Mesodermal cell (in vitro differentiated cells): ENCODE data around the gene CFH. TPM values are rescaled to one million over a fixed set of nuclear protein-coding genes. Genes with fewer than 3 reads are reported as not detected.

Experiments
- H3K27ac ChIP-seq: 2 replicates; pipeline ENCODE4 v1.7.0; 2013; ENCODE audit warnings: mild to moderate bottlenecking, low read depth, low read length, moderate library complexity; ENCODE audit not compliant: severe bottlenecking
- H3K36me3 ChIP-seq: 2 replicates; pipeline ENCODE4 v1.7.1; 2013; ENCODE audit warnings: mild to moderate bottlenecking, low read length, moderate library complexity; ENCODE audit not compliant: control insufficient read depth, insufficient read depth
- H3K4me1 ChIP-seq: one replicate; pipeline ENCODE4 v1.7.1; 2013; ENCODE audit warnings: mild to moderate bottlenecking, low read length; ENCODE audit not compliant: insufficient read depth, control insufficient read depth, poor library complexity, severe bottlenecking
- H3K4me3 ChIP-seq: 2 replicates; pipeline ENCODE4 v1.7.0; 2013; ENCODE audit warnings: low read length, control low read depth, mild to moderate bottlenecking; ENCODE audit not compliant: insufficient read depth, poor library complexity, severe bottlenecking; ENCODE audit errors: extremely low read depth
- H3K9me3 ChIP-seq: 2 replicates; pipeline ENCODE4 v1.7.1; 2013; ENCODE audit warnings: mild to moderate bottlenecking, low read length, moderate library complexity; ENCODE audit not compliant: control insufficient read depth
- WGBS, 2 experiments: methylation state at CpG; one replicate each; pipeline ENCODE4 v1.1.5; 2013; ENCODE audit warnings: missing lambda C conversion rate in 2 of 2; ENCODE audit not compliant: insufficient coverage in 2 of 2; 5-methylcytosine and 5-hydroxymethylcytosine counted together
- polyA plus RNA-seq, 2 experiments: library from polyadenylated mRNA; stranded (reverse); fragments of 50-300 nt; gene quantifications; one replicate each; pipeline ENCODE4 v1.2.3, GENCODE V29; 2013

CFH gene
- polyA plus RNA-seq (2013, experiment 1 of 2), result 0.52 TPM
- polyA plus RNA-seq (2013, experiment 2 of 2), result 0.46 TPM

DNA sequence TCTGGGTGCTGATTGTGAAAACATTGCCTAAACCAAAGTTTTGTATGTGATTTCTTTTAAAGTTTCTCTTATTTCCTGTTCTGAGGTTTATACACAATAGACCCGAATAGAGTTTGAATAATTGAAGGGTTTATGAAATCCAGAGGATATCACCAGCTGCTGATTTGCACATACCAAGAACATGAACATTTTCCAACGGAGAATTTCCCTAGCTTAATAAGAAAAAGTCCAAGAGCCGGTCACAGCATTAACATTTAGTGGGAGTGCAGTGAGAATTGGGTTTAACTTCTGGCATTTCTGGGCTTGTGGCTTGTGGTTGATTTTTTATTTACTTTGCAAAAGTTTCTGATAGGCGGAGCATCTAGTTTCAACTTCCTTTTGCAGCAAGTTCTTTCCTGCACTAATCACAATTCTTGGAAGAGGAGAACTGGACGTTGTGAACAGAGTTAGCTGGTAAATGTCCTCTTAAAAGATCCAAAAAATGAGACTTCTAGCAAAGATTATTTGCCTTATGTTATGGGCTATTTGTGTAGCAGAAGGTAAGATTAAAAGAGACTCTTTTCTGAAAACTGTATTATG is at the start of gene CFH:
CFH (plus strand) TSS at position 407 of the 579 bp plus-strand sequence; CDS start at position 482, 75 bp downstream.
- H3K36me3 ChIP-seq, result no peaks in the 10 kb centered on the region
- H3K4me1 ChIP-seq, result no peaks in the 10 kb centered on the region
- H3K4me3 ChIP-seq, result no peak within 1 kb of the TSS
- no peak within 1 kb of the TSS for H3K27ac ChIP-seq
- 100% methylated on average over 1 of the region's 5 CpGs; no CpG with 5 or more reads in 1 of the 2 experiments for WGBS, 2 experiments
- no peaks in the 10 kb centered on the region for H3K9me3 ChIP-seq

DNA sequence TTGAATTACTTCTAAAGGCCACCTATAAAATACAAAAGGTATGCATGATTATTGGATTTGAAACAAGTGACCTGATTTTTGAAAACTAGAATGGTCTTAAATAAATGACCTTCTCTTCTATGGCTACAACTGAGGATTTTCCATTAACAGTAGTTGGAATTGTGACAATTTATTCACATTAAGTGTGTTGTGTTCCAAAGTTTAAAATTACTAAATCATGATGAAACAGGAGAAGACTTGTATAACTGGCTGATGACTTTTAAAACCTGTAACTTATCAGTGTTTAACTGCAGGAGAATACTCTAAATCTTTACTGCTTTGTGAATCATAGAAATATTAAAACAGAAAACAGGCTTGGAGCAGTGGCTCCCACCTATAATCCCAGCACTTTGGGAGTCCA is 48.2 kb upstream of the CFH start:
- H3K9me3 ChIP-seq, result no peaks in the 10 kb centered on the region
- no peaks in the 10 kb centered on the region for H3K36me3 ChIP-seq
- H3K4me3 ChIP-seq, result no peak overlapping the region
- no peak overlapping the region for H3K27ac ChIP-seq
- no peaks in the 10 kb centered on the region for H3K4me1 ChIP-seq

DNA sequence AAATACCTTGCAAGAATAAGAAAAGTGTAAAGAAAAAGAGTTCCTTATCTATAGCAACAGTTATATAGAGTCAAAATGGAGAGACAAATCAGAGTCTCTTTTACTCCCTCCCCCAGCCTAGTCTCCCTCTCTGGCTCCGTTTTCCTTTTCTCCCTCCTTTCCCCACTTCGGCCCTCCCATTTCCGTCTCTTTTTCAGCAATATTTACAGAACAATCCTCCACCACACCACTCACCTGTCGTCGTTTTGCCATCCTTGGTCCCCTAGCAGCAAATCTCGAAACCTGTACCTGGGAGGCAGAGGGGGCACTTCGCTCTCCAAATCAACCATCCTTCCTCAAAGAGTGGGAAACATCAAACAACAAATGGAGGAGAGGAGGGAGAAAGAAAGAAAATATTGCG is 43.9 kb upstream of the CFH start:
- Histone ChIP-seq H3K4me3 (peak overlapping the region; percentile 73), H3K9me3 (no peaks in the 10 kb centered on the region), H3K27ac (peak overlapping the region; percentile 89), H3K4me1 (no peaks in the 10 kb centered on the region), H3K36me3 (no peaks in the 10 kb centered on the region)
- 0% methylated on average over 3 to 4 of the region's 8 CpGs for WGBS, 2 experiments

DNA sequence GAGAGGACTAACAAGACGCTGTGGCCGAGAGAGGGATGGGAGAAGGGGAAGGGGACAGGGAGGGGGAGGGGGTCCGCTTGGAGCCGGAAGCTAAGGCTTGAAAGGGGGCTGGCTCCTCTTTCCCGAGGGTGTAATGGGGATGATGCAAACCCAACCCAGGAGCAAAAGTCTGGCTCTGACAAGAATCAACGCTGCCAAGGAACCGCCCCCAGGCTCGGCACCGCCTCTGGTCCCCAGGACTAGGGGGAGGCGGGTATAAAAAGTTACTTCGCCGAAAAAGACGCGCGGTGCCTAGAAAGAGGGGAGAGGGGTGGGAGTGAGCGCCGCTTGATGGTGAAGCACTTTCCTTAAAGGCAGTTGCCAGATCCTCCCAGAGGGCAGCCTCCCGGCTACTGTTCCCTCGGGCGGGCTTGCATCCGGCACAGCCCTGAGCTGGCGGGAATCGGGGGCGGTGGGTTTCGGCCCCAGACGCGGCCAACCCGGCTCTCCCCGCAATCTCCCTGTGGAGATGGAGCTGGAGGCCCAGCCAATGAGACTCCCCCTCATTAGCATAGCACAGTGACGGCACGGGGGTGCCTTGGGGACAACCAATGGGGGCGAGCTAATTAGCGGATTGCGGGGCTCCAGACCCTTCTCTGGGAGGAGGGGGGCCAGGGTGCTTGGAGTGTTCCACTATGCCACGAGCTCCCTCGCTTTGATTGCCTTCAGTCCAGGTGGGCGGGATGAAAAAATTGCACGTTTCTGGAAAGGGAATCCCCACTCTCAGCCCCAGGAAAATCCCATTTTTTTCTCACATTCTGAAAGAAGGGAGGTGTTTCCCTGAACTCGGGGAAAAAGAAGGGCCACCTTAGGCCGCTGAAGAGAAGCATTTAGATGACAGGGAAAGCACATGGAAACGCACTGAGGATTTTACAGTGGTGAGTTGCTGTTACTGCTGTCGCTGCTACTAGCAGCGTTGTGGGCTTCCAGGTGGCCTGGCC is 43.2 kb upstream of the CFH start, which contains the start of gene KCNT2:
KCNT2 (minus strand) TSS at position 51 of the 980 bp plus-strand sequence. CDS start 131 bp downstream, outside the sequence.
- Histone ChIP-seq H3K9me3 (no peaks in the 10 kb centered on the region), H3K4me3 (peak within 1 kb of the TSS; percentile 73), H3K4me1 (no peaks in the 10 kb centered on the region), H3K27ac (peak within 1 kb of the TSS; percentile 89), H3K36me3 (no peaks in the 10 kb centered on the region)
- whole genome bisulfite sequencing, 2 experiments, result 0% methylated on average over 18 to 32 of the region's 43 CpGs

DNA sequence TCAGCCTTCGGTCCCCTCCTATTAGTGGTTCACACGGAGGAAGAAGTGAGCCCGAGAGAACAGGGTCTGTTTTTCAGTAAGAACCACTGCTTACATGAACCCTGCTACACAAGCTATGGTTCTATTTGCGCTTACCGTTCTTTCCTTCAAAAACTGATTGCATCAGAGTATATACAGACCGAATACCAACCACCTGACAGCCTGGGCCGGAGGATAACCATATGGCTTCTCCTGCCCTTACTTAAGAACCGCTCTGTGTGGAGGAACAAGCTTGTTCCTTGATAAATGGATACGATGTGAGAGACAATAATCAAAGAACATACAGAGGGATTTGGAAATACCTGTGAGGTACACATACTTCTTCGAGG is 42.5 kb upstream of the CFH start:
- Histone ChIP-seq H3K4me3 (peak overlapping the region; percentile 73), H3K9me3 (no peaks in the 10 kb centered on the region), H3K4me1 (no peaks in the 10 kb centered on the region), H3K36me3 (no peaks in the 10 kb centered on the region), H3K27ac (peak overlapping the region; percentile 89)
- WGBS, 2 experiments, result 32 to 43% methylated on average over 6 to 8 of the region's 10 CpGs

DNA sequence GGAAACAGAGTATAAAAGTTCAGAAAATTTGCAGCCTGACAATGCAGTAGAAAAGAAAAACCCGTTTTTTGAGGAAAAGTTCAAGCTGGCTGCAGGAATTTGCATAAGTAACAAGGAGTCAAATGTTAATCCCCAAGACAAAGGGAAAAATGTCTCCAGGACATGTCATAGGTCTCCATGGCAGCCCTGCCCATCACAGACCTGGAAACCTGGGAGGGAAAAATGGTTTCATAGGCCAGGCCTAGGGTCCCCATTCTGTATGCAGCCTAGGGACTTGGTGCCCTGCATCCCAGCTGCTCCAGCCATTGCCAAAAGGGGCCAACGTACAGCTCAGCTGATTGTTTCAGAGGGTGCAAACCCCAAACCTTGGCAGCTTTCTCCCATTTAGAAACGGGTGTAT is 40.0 kb upstream of the CFH start:
- no peaks in the 10 kb centered on the region for H3K36me3 ChIP-seq
- no peaks in the 10 kb centered on the region for H3K9me3 ChIP-seq
- H3K4me1 ChIP-seq, result no peaks in the 10 kb centered on the region
- H3K27ac ChIP-seq, result no peak overlapping the region
- WGBS, 2 experiments, result 81 to 90% methylated on average over 2 of the region's 3 CpGs
- no peak overlapping the region for H3K4me3 ChIP-seq

- no peaks in the 10 kb centered on the region for H3K4me1 ChIP-seq
- no peak overlapping the region for H3K27ac ChIP-seq
- 100% methylated on average over 1 of the region's 2 CpGs; no CpG with 5 or more reads in 1 of the 2 experiments for WGBS, 2 experiments
- no peaks in the 10 kb centered on the region for H3K9me3 ChIP-seq
- no peaks in the 10 kb centered on the region for H3K36me3 ChIP-seq
- no peak overlapping the region for H3K4me3 ChIP-seq
These were observed 32.1 kb upstream of the CFH start for GRCh38 chr1:196619721-196620120.

DNA sequence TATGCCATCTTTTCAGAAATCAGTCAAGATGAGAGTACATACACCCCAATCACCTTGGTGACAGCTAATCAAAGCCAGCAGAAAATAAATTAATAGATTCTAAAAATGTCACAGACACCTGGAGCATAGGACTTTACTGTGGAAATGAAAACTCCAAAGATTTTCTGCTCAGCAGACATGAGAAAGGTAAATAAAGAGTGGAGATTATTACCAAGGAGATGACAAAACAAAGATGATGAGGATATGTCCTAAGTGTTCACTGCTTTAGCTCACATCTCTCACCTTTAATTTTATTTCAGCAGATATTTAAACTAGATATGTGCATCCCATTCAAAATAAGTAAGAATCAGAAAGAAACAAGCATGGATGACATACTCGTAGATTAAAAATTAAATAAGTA is 28.8 kb upstream of the CFH start:
- no peaks in the 10 kb centered on the region for H3K36me3 ChIP-seq

DNA sequence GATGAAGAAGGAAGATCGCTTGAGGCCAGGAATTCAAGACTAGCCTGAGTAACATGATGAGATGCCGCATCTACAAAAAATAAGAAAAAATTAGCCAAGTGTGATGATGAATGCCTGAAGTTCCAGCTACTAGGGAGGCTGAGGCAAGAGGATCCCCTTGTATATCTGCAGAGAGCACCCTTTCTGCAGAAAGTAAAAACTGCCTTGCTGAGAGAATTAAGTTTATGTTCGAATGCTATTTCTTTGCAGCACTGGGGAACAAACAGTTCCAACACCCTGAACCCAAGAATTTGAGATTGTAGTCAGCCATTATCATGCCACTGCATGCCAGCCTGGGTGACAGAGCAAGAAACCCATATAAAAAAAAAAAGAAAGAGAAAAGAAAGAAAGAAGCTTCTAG is 23.0 kb upstream of the CFH start:
- H3K27ac ChIP-seq, result no peak overlapping the region
- H3K4me1 ChIP-seq, result no peaks in the 10 kb centered on the region
- WGBS, 2 experiments, result 89 to 94% methylated on average over 2 of the region's 3 CpGs
- H3K4me3 ChIP-seq, result no peak overlapping the region
- H3K9me3 ChIP-seq, result no peaks in the 10 kb centered on the region
- H3K36me3 ChIP-seq, result no peaks in the 10 kb centered on the region

More for the DNA sequence above, 28.8 kb upstream of the CFH start:
- H3K27ac ChIP-seq, result no peak overlapping the region
- no CpG with 5 or more reads among the region's 1 CpG for WGBS, 2 experiments
- H3K9me3 ChIP-seq, result no peaks in the 10 kb centered on the region
- no peak overlapping the region for H3K4me3 ChIP-seq
- no peaks in the 10 kb centered on the region for H3K4me1 ChIP-seq

DNA sequence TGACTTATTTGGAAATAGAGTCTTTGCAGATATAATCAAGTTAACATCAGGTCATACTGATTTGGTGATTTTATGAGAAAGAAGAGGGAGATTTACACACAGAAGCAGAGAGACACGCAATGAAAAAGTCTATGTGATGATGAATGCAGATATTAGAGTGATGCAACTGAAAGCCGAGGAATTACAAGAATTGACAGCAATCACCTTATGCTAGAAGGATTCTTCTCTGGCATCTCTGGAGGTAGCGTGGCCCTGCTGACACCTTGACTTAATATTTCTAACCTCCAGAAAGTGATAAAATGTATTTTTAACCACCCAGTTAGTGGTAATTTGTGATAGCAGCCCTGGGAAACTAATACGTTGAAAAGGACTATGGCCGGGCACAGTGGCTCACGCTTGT is 14.2 kb upstream of the CFH start:
- Histone ChIP-seq H3K4me1 (no peaks in the 10 kb centered on the region), H3K4me3 (no peak overlapping the region), H3K27ac (no peak overlapping the region), H3K9me3 (no peaks in the 10 kb centered on the region), H3K36me3 (no peaks in the 10 kb centered on the region)
- WGBS, 2 experiments, result 72 to 94% methylated on average over 2 to 5 of the region's 6 CpGs

DNA sequence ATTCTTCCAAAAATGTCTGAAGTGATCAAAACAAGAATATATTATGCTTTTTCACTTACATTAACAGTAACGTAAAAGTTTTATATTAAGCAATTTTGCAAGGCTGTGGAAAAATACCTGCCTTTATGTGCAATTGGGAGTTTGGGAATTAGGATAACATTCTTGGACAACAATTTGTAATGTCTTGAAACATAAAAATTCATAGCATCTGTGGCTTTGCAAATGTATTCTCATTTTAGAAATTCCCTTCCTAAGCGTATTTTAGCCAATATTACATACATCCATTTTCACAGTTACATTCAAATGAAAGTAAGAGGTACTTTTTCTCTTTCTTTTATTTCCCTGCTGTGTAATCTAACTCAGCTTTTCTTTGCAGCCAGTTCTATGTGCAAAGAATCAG is 13.4 kb upstream of the CFH start:
- Histone ChIP-seq H3K4me1 (no peaks in the 10 kb centered on the region), H3K27ac (no peak overlapping the region), H3K4me3 (no peak overlapping the region), H3K36me3 (no peaks in the 10 kb centered on the region), H3K9me3 (no peaks in the 10 kb centered on the region)
- WGBS, 2 experiments, result no CpG with 5 or more reads among the region's 2 CpGs
